Activated T-helper 17 cell treated with anti-CD3 and anti-CD28 coated beads, Interleukin-2, amount 50 U/mL, for 72 hours (primary cell): Measurements from ENCODE around the gene CACNA1A. TPM values are rescaled to one million over a fixed set of nuclear protein-coding genes. Genes with fewer than 3 reads are reported as not detected.

Experiments used
- ATAC-seq: fragments of 150-1000 bp; cut with Tn5 transposase; replicated peaks from 2 replicates; pipeline ENCODE4 v1.10.0; 2021; ENCODE audit warnings: mild to moderate bottlenecking, moderate library complexity
- H3K27ac Mint-ChIP-seq: one replicate; pipeline ENCODE4 v1.8.0; 2022; ENCODE audit warnings: mixed read lengths
- H3K27me3 Mint-ChIP-seq: one replicate; pipeline ENCODE4 v1.8.0; 2022; ENCODE audit warnings: mixed read lengths
- H3K36me3 Mint-ChIP-seq: one replicate; pipeline ENCODE4 v1.8.0; 2022; ENCODE audit warnings: low read depth, mild to moderate bottlenecking, mixed read lengths
- H3K4me1 Mint-ChIP-seq: one replicate; pipeline ENCODE4 v1.8.0; 2022; ENCODE audit warnings: mixed read lengths
- H3K4me3 Mint-ChIP-seq: one replicate; pipeline ENCODE4 v1.8.0; 2022; ENCODE audit warnings: mild to moderate bottlenecking, mixed read lengths
- H3K9me3 Mint-ChIP-seq: one replicate; pipeline ENCODE4 v1.8.0; 2022; ENCODE audit warnings: mixed read lengths
- total RNA-seq, 2 donors: library from RNA; stranded (reverse); gene quantifications; one replicate each; pipeline ENCODE4 v1.2.3, GENCODE V29; 2022

The CACNA1A gene
- total RNA-seq, 2 donors from 2014 or later = 2.0 to 2.5 TPM

DNA sequence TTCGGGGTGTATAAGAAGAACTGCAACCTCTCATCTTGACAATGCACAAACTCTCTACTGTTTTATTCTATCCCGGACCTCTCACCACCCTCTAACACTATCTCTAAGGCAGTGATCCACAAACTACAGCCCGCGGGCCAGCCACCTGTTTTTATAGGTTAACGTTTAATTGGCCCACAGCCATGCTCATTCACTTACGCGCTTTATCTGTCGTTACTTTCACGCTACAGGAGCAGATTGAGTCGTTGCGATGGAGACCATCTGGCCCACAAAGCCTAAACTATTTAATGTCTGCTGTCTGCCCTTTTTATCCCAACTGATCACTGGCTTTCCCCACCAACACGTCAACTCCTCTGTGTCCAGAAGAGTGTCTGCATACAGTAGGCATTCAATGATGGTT, 158.9 kb downstream of the CACNA1A start:
- peaks cover 16% of the 10 kb centered on the region for H3K27me3 Mint-ChIP-seq
- no peaks in the 10 kb centered on the region for H3K4me1 Mint-ChIP-seq
- H3K36me3 Mint-ChIP-seq = no peaks in the 10 kb centered on the region
- ATAC-seq = no peak
- H3K4me3 Mint-ChIP-seq = no peak overlapping the region
- no peak overlapping the region for H3K27ac Mint-ChIP-seq
- no peaks in the 10 kb centered on the region for H3K9me3 Mint-ChIP-seq

DNA sequence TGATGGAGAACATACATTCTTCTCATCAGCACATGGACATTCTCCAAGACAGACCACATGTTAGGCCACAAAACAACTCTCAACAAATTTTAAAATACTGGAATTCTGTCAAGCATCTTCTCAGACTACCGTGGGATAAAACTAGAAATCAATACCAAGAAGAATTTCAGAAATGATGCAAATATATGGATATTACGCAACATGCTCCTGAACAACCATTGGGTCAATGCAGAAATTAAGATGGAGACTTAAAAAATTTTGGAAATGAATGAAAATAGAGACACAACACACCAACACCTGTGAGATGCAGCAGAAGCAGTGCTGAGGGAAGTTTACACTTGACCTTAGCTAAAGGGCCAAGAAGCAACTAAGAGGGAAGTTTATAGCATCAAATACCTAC, 162.8 kb downstream of the CACNA1A start:
- Mint-ChIP-seq H3K4me3 (no peak overlapping the region), H3K9me3 (no peaks in the 10 kb centered on the region), H3K27ac (no peak overlapping the region), H3K4me1 (no peaks in the 10 kb centered on the region), H3K27me3 (peaks cover 30% of the 10 kb centered on the region), H3K36me3 (no peaks in the 10 kb centered on the region)
- no peak for ATAC-seq

DNA sequence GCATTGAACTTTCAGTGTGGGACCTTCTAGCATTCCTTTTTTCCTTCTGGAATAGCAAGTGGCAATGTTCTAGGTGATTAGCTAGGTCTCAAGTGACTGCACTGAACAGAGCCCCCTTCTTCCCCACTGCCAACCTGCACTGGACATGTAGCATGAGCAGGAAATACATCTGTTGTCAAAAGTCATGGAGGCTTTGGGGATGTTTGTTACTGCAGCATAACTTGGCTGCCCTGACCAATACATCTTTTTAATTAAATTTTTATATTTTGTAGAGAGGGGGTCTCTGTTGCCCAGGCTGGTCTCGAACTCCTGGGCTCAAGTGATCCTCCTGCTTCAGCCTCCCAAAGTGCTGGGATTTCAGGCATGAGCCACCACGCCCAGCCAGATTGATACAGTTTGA, 163.6 kb downstream of the CACNA1A start:
- Mint-ChIP-seq H3K4me3 (no peak overlapping the region), H3K27ac (no peak overlapping the region), H3K9me3 (no peaks in the 10 kb centered on the region), H3K4me1 (no peaks in the 10 kb centered on the region), H3K27me3 (peaks cover 30% of the 10 kb centered on the region), H3K36me3 (no peaks in the 10 kb centered on the region)
- ATAC-seq = no peak

DNA sequence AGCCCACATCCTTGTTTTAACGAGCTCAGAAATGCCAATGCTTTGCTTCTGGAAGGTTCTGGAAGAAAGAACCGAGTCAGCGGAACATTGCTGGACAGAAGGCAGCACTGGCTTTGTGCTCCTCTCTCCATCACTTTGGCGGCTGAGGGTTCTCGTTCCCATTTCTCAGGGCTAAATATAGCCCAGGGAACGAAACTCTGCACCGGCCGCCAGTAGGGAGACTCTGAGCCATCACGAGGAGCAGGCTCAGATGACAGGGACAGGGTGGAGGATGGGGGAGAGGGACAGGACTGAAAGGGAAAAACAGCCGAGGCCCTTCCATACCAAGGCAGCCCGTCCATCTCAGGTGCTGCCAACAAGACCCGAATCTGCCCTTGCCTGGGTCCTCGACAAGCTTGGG, 166.4 kb downstream of the CACNA1A start:
- no peaks in the 10 kb centered on the region for H3K4me1 Mint-ChIP-seq
- ATAC-seq = no peak
- no peak overlapping the region for H3K4me3 Mint-ChIP-seq

DNA sequence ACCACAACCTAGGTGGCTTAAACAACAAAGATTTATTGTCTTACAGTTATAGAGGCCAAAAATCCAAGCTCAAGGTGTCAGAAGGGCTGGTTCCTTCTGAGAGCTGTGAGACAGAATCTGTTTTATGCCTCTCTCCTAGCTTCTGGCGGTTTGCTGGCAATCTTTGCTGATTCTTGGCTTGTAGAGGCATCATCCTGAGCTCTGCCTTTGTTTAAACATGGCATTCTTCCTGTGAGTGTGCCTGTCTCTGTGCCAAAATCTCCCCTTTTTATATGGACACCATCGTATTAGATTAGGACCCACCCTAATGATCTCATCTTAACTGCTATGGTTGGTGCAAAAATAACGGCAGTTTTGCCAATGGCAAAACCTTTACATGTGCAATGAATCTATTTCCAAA, 169.1 kb downstream of the CACNA1A start:
- H3K9me3 Mint-ChIP-seq = no peaks in the 10 kb centered on the region
- no peak for ATAC-seq

More for the DNA sequence above, 166.4 kb downstream of the CACNA1A start:
- H3K27ac Mint-ChIP-seq = no peak overlapping the region
- no peaks in the 10 kb centered on the region for H3K9me3 Mint-ChIP-seq
- H3K27me3 Mint-ChIP-seq = peaks cover 40% of the 10 kb centered on the region
- no peaks in the 10 kb centered on the region for H3K36me3 Mint-ChIP-seq

DNA sequence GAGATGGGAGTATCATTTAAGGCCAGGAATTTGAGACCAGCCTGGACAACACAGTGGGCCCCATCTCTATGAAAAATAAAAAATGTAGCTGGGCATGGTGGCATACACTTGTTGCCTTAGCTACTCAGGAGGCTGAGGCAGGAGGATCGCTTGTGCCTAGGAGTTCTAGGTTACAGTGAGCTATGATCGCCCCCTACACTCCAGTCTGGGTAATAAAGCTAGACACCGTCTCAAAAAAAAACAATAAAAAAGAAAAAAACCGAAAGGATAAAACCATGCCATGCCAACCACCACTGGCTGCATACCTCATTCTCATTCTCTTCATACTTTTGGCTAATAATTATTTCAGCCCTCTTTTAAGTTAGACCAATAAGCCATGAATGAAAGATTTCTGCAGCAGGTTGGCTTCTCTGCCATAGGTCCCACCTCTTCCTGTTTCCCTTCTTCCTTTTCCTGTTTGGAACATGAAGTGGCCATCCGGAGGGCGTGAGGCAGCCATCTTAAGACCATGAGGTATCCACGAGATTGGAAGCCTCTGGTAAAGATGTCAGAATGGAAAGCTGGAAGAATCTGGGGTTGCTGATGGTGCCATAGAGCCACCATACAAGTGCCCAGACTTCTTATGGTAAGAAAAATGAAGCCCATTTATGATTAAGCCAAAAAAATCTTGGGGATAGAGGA, 171.3 kb downstream of the CACNA1A start:
- Mint-ChIP-seq H3K9me3 (no peaks in the 10 kb centered on the region), H3K4me1 (no peaks in the 10 kb centered on the region), H3K27me3 (peaks cover 43% of the 10 kb centered on the region), H3K27ac (no peak overlapping the region), H3K4me3 (no peak overlapping the region), H3K36me3 (no peaks in the 10 kb centered on the region)
- no peak for ATAC-seq

More for the DNA sequence above, 169.1 kb downstream of the CACNA1A start:
- Mint-ChIP-seq H3K4me1 (no peaks in the 10 kb centered on the region), H3K27me3 (peaks cover 49% of the 10 kb centered on the region), H3K36me3 (no peaks in the 10 kb centered on the region), H3K27ac (no peak overlapping the region), H3K4me3 (no peak overlapping the region)

- H3K4me1 Mint-ChIP-seq = no peaks in the 10 kb centered on the region
- no peaks in the 10 kb centered on the region for H3K9me3 Mint-ChIP-seq
- H3K4me3 Mint-ChIP-seq = no peak overlapping the region
- no peak overlapping the region for H3K27ac Mint-ChIP-seq
- no peaks in the 10 kb centered on the region for H3K36me3 Mint-ChIP-seq
- peaks cover 25% of the 10 kb centered on the region for H3K27me3 Mint-ChIP-seq
- no peak for ATAC-seq
Observed at GRCh38 chr19:13330285-13330684, 176.0 kb downstream of the CACNA1A start.

DNA sequence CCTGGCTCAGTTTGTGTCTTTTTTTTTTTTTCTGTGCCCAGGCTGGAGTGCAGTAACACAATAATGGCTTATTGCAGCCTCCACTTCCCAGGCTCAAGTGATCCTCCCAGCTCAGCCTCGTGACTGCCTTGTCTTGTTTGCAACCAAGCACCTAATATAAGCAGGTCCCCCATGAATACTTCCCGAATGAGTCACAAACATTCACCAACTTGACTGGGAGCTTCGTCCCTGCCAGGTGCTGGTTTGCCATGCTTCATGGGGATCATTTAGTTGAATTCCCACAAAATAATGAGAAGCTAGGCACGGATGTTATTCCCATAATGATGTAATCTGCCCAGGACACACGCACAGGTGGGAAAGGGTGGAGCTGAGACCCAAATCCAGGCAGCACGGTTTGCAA, 176.5 kb downstream of the CACNA1A start:
- Mint-ChIP-seq H3K4me3 (no peak overlapping the region), H3K27ac (no peak overlapping the region), H3K9me3 (no peaks in the 10 kb centered on the region), H3K27me3 (peaks cover 25% of the 10 kb centered on the region), H3K4me1 (no peaks in the 10 kb centered on the region), H3K36me3 (no peaks in the 10 kb centered on the region)
- ATAC-seq = no peak

DNA sequence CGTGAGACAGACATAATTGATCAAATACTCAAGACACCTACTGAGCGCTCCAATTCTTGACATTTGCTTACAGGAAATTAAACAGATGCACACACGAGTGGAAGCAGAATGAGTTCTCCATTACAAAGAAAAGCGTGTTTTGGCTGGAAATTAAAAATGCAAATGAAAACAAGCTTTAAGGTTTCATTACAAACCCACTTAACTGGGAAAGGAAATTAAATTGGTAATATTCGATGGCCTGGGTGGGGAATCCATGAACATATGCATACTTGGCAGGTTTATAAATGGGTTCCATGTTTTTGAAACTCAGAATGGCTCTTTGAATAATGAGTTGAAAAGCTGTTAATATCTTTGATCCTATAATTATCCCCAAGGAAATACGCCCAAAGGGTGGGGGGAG, 178.0 kb downstream of the CACNA1A start:
- no peak overlapping the region for H3K4me3 Mint-ChIP-seq
- H3K36me3 Mint-ChIP-seq = no peaks in the 10 kb centered on the region
- ATAC-seq = no peak
- peaks cover 26% of the 10 kb centered on the region for H3K27me3 Mint-ChIP-seq
- no peaks in the 10 kb centered on the region for H3K9me3 Mint-ChIP-seq
- no peaks in the 10 kb centered on the region for H3K4me1 Mint-ChIP-seq
- H3K27ac Mint-ChIP-seq = no peak overlapping the region

DNA sequence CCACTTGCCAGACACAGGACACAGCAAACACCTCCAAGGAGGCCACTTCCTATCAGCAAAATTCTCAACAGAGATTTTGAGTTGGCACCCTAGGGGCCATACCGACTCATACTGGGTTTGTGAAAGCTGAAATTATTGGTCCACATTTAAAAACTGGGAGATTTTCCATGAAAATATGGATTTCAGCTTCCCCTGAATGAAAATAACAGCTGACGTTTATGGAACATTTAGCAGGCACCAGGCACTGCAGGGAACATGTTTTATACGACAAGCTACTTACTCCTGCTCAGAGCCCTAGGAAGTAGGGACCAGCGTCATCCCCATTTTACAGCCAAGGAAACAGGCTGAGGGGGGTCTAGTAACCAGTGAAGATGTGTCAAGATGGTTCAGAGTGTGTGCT, 186.8 kb downstream of the CACNA1A start:
- H3K27me3 Mint-ChIP-seq = peaks cover 35% of the 10 kb centered on the region
- no peak overlapping the region for H3K27ac Mint-ChIP-seq
- peaks cover 4% of the 10 kb centered on the region for H3K9me3 Mint-ChIP-seq
- no peak overlapping the region for H3K4me3 Mint-ChIP-seq
- no peak for ATAC-seq
- no peaks in the 10 kb centered on the region for H3K36me3 Mint-ChIP-seq
- H3K4me1 Mint-ChIP-seq = no peaks in the 10 kb centered on the region

DNA sequence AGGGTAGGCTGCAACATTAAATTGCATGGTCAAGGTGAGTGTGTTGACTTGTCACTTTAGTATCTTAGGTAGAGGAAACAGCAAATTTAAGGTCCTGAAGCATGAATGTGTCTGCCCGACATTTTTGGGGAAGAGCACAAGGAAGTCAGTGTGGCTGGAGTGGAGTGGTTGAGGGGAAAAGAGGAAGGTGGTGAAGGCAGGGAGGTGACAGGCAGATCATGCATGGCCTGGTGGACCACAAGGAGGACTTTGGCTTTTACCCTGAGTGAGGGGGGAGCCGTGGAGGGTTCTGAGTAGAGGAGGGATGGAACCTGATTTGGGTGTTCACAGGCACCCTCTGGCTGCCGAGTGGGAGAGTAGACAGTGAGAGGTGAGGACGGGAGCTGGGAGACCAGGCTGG, 188.1 kb downstream of the CACNA1A start:
- Mint-ChIP-seq H3K27ac (no peak overlapping the region), H3K4me3 (no peak overlapping the region), H3K36me3 (no peaks in the 10 kb centered on the region), H3K9me3 (peaks cover 4% of the 10 kb centered on the region), H3K4me1 (no peaks in the 10 kb centered on the region), H3K27me3 (peaks cover 27% of the 10 kb centered on the region)
- ATAC-seq = no peak

- Mint-ChIP-seq H3K4me1 (no peaks in the 10 kb centered on the region), H3K36me3 (no peaks in the 10 kb centered on the region), H3K4me3 (no peak overlapping the region), H3K27me3 (peaks cover 30% of the 10 kb centered on the region), H3K9me3 (peaks cover 4% of the 10 kb centered on the region), H3K27ac (no peak overlapping the region)
- no peak for ATAC-seq
Observed at GRCh38 chr19:13315495-13315894, 190.8 kb downstream of the CACNA1A start.

GRCh38 chr19:13314761-13315160, 191.5 kb downstream of the CACNA1A start:
- Mint-ChIP-seq H3K27me3 (peaks cover 27% of the 10 kb centered on the region), H3K4me1 (no peaks in the 10 kb centered on the region), H3K27ac (no peak overlapping the region), H3K9me3 (peaks cover 4% of the 10 kb centered on the region), H3K36me3 (no peaks in the 10 kb centered on the region), H3K4me3 (no peak overlapping the region)
- no peak for ATAC-seq

GRCh38 chr19:13313875-13314274, 192.4 kb downstream of the CACNA1A start:
- no peaks in the 10 kb centered on the region for H3K36me3 Mint-ChIP-seq
- peaks cover 4% of the 10 kb centered on the region for H3K9me3 Mint-ChIP-seq
- no peak overlapping the region for H3K27ac Mint-ChIP-seq
- no peaks in the 10 kb centered on the region for H3K4me1 Mint-ChIP-seq
- peaks cover 23% of the 10 kb centered on the region for H3K27me3 Mint-ChIP-seq
- no peak overlapping the region for H3K4me3 Mint-ChIP-seq
- no peak for ATAC-seq

DNA sequence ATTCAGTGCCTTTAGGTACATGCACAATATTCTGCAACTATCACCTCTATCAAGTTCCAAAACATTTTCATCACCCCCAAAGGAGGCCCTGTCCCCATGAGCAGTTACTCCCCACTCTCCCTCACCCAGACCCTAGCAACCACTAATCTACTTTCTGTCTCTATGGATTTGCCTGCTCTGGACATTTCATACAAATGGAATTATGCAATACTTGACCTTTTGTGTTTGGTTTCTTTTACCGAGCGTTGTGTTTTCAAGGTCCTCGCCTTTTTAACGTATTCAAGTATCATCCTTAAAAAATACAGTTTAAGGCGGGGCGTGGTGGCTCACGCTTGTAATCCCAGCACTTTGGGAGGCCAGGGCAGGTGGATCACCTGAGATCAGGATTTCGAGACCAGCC, 196.4 kb downstream of the CACNA1A start:
- Mint-ChIP-seq H3K4me1 (no peaks in the 10 kb centered on the region), H3K9me3 (no peaks in the 10 kb centered on the region), H3K27me3 (peaks cover 18% of the 10 kb centered on the region), H3K27ac (no peak overlapping the region), H3K36me3 (no peaks in the 10 kb centered on the region), H3K4me3 (no peak overlapping the region)
- ATAC-seq = no peak
